D721Med (cell line): ENCODE results near the gene ARHGAP28.

Experiments used
- DNase-seq: peaks from one replicate; pipeline ENCODE4 v3.0.0; 2011; ENCODE audit warnings: low spot score; ENCODE audit not compliant: insufficient read length
- FAIRE-seq: peaks from 2 replicates; lab custom pipeline; 2011; peaks lifted over from hg19 to GRCh38; lab: Jason Lieb, UNC
- TF ChIP-seq, protein P1 (sequence below): IDR thresholded peaks from 2 replicates; pipeline ENCODE4 v1.5.1; 2012; ENCODE audit warnings: mild to moderate bottlenecking, control low read depth; ENCODE audit not compliant: insufficient read depth; ENCODE audit errors: missing control alignments

The ARHGAP28 gene

GRCh38 chr18:6722690-6723089 is 6.8 kb upstream of the ARHGAP28 start:
- no peak for FAIRE-seq
- TF ChIP-seq, protein P1, sequence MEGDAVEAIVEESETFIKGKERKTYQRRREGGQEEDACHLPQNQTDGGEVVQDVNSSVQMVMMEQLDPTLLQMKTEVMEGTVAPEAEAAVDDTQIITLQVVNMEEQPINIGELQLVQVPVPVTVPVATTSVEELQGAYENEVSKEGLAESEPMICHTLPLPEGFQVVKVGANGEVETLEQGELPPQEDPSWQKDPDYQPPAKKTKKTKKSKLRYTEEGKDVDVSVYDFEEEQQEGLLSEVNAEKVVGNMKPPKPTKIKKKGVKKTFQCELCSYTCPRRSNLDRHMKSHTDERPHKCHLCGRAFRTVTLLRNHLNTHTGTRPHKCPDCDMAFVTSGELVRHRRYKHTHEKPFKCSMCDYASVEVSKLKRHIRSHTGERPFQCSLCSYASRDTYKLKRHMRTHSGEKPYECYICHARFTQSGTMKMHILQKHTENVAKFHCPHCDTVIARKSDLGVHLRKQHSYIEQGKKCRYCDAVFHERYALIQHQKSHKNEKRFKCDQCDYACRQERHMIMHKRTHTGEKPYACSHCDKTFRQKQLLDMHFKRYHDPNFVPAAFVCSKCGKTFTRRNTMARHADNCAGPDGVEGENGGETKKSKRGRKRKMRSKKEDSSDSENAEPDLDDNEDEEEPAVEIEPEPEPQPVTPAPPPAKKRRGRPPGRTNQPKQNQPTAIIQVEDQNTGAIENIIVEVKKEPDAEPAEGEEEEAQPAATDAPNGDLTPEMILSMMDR = no peak
- DNase-seq = no peak

DNA sequence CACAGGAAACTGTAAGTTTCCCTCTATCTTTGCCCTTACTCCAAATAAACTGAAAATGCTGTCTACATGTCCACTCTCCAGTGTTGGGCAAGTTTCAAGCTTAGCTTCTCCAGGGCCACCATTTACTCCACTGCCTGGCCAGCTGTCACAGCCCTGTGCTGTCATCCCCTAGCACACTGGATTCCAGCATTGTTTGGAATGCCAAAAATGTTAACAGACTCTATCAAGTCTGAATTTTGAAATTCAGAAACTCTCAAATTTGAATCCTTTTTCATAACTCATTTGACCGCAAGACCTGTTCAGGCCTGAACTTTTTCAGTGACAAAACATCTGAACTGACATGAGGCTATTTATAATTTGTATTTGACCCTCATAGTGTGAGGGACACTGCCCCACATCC is 5.2 kb upstream of the ARHGAP28 start:
- no peak for DNase-seq
- FAIRE-seq = no peak
- TF ChIP-seq, protein P1 = no peak

DNA sequence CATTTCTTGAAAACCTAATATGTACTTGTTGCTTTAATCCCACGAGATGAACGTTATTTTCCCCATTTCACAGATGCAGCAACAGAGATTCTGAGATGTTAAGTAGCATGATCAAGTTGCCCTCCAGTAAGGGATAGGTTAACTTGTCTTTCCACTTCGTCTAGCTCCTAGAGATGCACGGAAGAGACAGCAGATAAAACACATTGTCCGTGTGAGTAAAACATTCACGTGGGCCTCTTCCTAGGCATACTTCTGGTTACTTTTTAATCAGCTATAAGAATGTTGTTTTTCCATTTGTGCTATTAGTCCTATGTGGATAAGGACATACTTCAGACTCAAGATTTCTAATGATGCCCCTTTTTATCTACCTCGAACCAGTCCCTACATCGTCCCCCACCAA is 1.2 kb upstream of the ARHGAP28 start:
- no peak for FAIRE-seq
- no peak for DNase-seq
- TF ChIP-seq, protein P1 = no peak

GRCh38 chr18:6728809-6729246 is 688 bp upstream of the ARHGAP28 start:
- DNase-seq = no peak
- FAIRE-seq = peak; percentile 86
- TF ChIP-seq, protein P1 = no peak

GRCh38 chr18:6730416-6731221 is 1.1 kb downstream of the ARHGAP28 start:
- DNase-seq = no peak
- peak; percentile 81 for FAIRE-seq
- TF ChIP-seq, protein P1 = no peak

DNA sequence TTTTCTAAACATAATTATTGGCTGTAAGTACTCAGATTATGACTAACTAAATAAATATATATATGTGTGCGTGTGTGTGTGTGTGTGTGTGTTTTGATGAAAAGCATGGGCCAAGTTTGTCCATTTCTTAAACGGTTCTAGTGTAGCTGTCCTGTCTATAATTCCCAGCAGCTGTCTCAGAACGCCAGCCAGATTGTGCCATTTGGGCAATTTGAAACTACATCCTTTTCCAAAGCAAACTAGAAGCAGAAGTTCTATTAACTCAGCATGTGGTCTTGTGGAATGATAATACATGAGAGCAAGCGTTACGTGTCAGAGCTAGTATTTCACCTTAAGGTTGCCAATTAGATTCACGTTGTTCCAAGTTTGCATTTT is 1.7 kb downstream of the ARHGAP28 start:
- no peak for DNase-seq
- TF ChIP-seq, protein P1 = no peak
- FAIRE-seq = no peak

DNA sequence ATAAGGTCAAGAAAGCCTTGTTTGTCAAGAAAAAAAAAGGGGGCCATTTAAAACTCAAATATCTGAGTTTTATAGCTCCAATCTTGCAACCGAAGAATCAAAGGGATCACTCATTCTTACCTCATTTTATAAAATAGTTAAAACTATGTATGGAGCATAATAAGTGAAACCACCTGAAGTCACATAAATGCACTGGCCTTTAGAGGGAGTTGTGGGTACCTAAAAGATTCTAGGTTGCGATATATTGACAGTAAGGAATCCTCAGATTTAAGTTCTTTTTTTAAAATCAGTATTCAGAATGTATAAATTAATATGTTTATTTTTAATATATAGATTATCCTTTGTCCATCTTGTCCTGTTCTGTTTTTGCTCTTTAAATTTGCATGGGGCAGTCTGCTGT is 3.4 kb downstream of the ARHGAP28 start:
- TF ChIP-seq, protein P1 = peak; percentile 8
- no peak for DNase-seq
- FAIRE-seq = no peak
